HG02870 (cell line): ENCODE data around the gene ADSS2.
"Not testable (repeated sequence)": the region's sequence is repeated elsewhere in the genome, so short reads cannot be mapped to it uniquely, and the experiment has no call there.

Experiments
- ATAC-seq: cut with Tn5 transposase; IDR thresholded peaks from one replicate; pipeline ENCODE4 v1.9.1; 2021; ENCODE audit warnings: mild to moderate bottlenecking, moderate library complexity; ENCODE audit not compliant: unreplicated experiment

Gene ADSS2

DNA sequence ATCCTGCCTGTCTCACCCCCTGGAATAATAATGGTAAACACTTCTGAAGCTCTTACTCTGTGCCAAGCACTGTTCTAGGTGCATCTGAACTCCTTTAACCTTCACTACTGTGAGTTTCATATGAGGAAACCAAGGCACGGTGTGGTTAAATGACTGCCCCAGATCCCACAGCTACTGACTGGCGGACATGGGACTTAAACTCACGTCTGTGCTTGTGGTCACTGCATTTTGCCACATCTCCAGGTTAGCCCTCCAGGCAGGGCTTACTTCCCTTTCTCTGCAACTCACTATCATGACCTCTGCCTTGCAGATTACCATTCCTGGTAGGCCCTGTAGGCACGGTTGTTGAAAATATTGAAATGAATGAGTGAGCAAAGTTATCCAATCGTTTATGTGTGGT is 83.4 kb downstream of the ADSS2 start:
- ATAC-seq = no peak

GRCh38 chr1:244367399-244368114 is 84.2 kb downstream of the ADSS2 start:
- ATAC-seq = no peak

DNA sequence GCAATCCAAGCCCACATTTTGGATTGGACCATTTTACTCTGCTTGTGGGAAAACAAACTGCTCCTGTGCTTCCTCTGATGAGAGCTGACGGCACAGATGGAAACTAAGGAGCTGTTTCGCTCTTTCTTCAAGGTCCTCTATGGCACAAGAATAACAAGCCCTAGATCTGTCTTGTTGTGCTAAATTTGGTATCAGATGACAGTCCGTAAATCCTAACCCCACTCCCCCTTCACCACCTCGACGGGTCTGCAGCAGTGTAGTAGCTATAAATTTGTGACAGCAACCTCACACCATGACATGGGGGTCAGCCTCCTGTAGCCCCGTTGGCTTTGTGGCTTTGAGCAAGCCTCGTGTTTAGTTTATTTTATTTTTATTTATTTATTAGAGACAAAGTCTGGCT is 85.9 kb downstream of the ADSS2 start:
- no peak for ATAC-seq

- ATAC-seq = not testable (repeated sequence)
Measured at GRCh38 chr1:244365262-244365661, 86.4 kb downstream of the ADSS2 start.

GRCh38 chr1:244362476-244362875 is 89.2 kb downstream of the ADSS2 start:
- ATAC-seq = no peak

GRCh38 chr1:244361764-244362473 is 89.8 kb downstream of the ADSS2 start:
- ATAC-seq = no peak
